OCI-LY7 (cell line): Measurements from ENCODE around the gene BCAR1.
"Not testable (repeated sequence)": the region's sequence is repeated elsewhere in the genome, so short reads cannot be mapped to it uniquely, and the experiment has no call there.

Experiments used
- EZH2phosphoT487 ChIP-seq: fragments of 200-600 bp; sonication (generic); IDR thresholded peaks from 2 replicates; pipeline ENCODE4 v1.6.1; 2018; ENCODE audit warnings: low read depth, borderline replicate concordance, mild to moderate bottlenecking, mixed run types, antibody characterized with exemption, low read length, moderate library complexity, mixed read lengths
- TF ChIP-seq, protein P1 (sequence below): fragments of 200-600 bp; sonication (generic); conservative IDR thresholded peaks from 2 replicates; pipeline ENCODE4 v1.5.1; 2014; ENCODE audit warnings: mild to moderate bottlenecking, antibody characterized with exemption, low read length, moderate library complexity, mixed read lengths

- TF ChIP-seq, protein P1, sequence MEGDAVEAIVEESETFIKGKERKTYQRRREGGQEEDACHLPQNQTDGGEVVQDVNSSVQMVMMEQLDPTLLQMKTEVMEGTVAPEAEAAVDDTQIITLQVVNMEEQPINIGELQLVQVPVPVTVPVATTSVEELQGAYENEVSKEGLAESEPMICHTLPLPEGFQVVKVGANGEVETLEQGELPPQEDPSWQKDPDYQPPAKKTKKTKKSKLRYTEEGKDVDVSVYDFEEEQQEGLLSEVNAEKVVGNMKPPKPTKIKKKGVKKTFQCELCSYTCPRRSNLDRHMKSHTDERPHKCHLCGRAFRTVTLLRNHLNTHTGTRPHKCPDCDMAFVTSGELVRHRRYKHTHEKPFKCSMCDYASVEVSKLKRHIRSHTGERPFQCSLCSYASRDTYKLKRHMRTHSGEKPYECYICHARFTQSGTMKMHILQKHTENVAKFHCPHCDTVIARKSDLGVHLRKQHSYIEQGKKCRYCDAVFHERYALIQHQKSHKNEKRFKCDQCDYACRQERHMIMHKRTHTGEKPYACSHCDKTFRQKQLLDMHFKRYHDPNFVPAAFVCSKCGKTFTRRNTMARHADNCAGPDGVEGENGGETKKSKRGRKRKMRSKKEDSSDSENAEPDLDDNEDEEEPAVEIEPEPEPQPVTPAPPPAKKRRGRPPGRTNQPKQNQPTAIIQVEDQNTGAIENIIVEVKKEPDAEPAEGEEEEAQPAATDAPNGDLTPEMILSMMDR, result not testable (repeated sequence)
- not testable (repeated sequence) for TF ChIP-seq EZH2phosphoT487
Measured at GRCh38 chr16:75205961-75206748, 45.3 kb downstream of the BCAR1 start.
